Bronchial epithelial cell (primary cell): Measurements from ENCODE around the gene C10orf143. TPM values are rescaled to one million over a fixed set of nuclear protein-coding genes. Genes with fewer than 3 reads are reported as not detected.
"Not testable (repeated sequence)": the region's sequence is repeated elsewhere in the genome, so short reads cannot be mapped to it uniquely, and the experiment has no call there.

ENCODE experiments used
- DNase-seq: peaks from one replicate; pipeline ENCODE4 v3.0.0-alpha.2; 2010; ENCODE audit warnings: low read depth
- FAIRE-seq: peaks from 2 replicates; lab custom pipeline; 2011; peaks lifted over from hg19 to GRCh38; lab: Jason Lieb, UNC
- H3K27me3 ChIP-seq: 2 replicates; pipeline ENCODE4 v1.5.1; 2011; ENCODE audit warnings: low read length; ENCODE audit not compliant: control insufficient read depth, insufficient read depth
- H3K36me3 ChIP-seq: 2 replicates; pipeline ENCODE4 v1.5.1; 2011; ENCODE audit warnings: low read length; ENCODE audit not compliant: control insufficient read depth, insufficient read depth
- H3K4me3 ChIP-seq: 2 replicates; pipeline ENCODE4 v1.5.1; 2011; ENCODE audit warnings: mild to moderate bottlenecking, low read depth, low read length, control low read depth
- CTCF ChIP-seq: IDR thresholded peaks from 2 replicates; pipeline ENCODE4 v1.5.1; 2011; ENCODE audit warnings: mild to moderate bottlenecking, moderate library complexity, low read length, control low read depth, inconsistent platforms; ENCODE audit not compliant: insufficient read depth, severe bottlenecking
- total RNA-seq: library from RNA; depleted of rRNA; stranded (reverse); fragments of >200 nt; gene quantifications from 2 replicates; pipeline ENCODE4 v1.2.1, GENCODE V29; 2014

Gene C10orf143
- total RNA-seq, 1 donor from 2014 or later = 0.26 TPM

- Histone ChIP-seq H3K4me3 (no peak overlapping the region), H3K27me3 (no peaks in the 10 kb centered on the region), H3K36me3 (no peaks in the 10 kb centered on the region)
- no peak for DNase-seq
- TF ChIP-seq CTCF = no peak
- no peak for FAIRE-seq
Observed at GRCh38 chr10:130121486-130122079, 11.0 kb upstream of the C10orf143 start.

GRCh38 chr10:130117535-130117934 lies 6.9 kb upstream of the C10orf143 start:
- not testable (repeated sequence) for DNase-seq, FAIRE-seq, H3K4me3 ChIP-seq, H3K36me3 ChIP-seq, H3K27me3 ChIP-seq

- not testable (repeated sequence) for H3K27me3 ChIP-seq, H3K4me3 ChIP-seq, DNase-seq, H3K36me3 ChIP-seq, FAIRE-seq
Observed at GRCh38 chr10:130116942-130117341, 6.3 kb upstream of the C10orf143 start.

- H3K4me3 ChIP-seq = no peak overlapping the region
- DNase-seq = no peak
- TF ChIP-seq CTCF = no peak
- FAIRE-seq = no peak
- no peaks in the 10 kb centered on the region for H3K36me3 ChIP-seq
- H3K27me3 ChIP-seq = no peaks in the 10 kb centered on the region
Observed at GRCh38 chr10:130112821-130113220, 2.2 kb upstream of the C10orf143 start.

- TF ChIP-seq CTCF = no peak
- FAIRE-seq = no peak
Observed at GRCh38 chr10:130111852-130112180, 1.2 kb upstream of the C10orf143 start.

GRCh38 chr10:130111113-130111851 lies 652 bp upstream of the C10orf143 start:
- Histone ChIP-seq H3K27me3 (no peaks in the 10 kb centered on the region), H3K36me3 (no peaks in the 10 kb centered on the region), H3K4me3 (peak overlapping the region; percentile 99)
- no peak for TF ChIP-seq CTCF
- FAIRE-seq (no peak), DNase-seq (peak; percentile 91)

More at GRCh38 chr10:130111852-130112180, 1.2 kb upstream of the C10orf143 start:
- no peak for DNase-seq
- H3K27me3 ChIP-seq = no peaks in the 10 kb centered on the region
- no peaks in the 10 kb centered on the region for H3K36me3 ChIP-seq
- peak overlapping the region; percentile 99 for H3K4me3 ChIP-seq
